Skeletal muscle tissue (tissue), 4 donors: ENCODE measurements around the gene TMEM258. TPM values are rescaled to one million over a fixed set of nuclear protein-coding genes. Genes with fewer than 3 reads are reported as not detected.

Source experiments
- H3K27ac ChIP-seq: one replicate; pipeline ENCODE4 v1.7.0; 2013; ENCODE audit warnings: mild to moderate bottlenecking, low read depth, low read length, inconsistent platforms
- H3K27me3 ChIP-seq, 3 donors: one replicate each; pipeline ENCODE4 v1.7.0; 2013; ENCODE audit warnings: low read length in 3 of 3; ENCODE audit not compliant: control insufficient read depth in 3 of 3, insufficient read depth in 3 of 3
- H3K36me3 ChIP-seq, 3 donors: one replicate each; pipeline ENCODE4 v1.7.0; 2013; ENCODE audit warnings: low read length in 3 of 3; ENCODE audit not compliant: control insufficient read depth in 3 of 3, insufficient read depth in 3 of 3
- H3K4me1 ChIP-seq, 3 donors: one replicate each; pipeline ENCODE4 v1.7.0; 2013; ENCODE audit warnings: low read length in 3 of 3, mild to moderate bottlenecking in 3 of 3; ENCODE audit not compliant: control insufficient read depth in 3 of 3, insufficient read depth in 3 of 3
- H3K4me3 ChIP-seq, 3 donors: one replicate each; pipeline ENCODE4 v1.7.0; 2013; ENCODE audit warnings: low read length in 3 of 3
- H3K9ac ChIP-seq, 3 donors: one replicate each; pipeline ENCODE4 v1.7.0; 2013; ENCODE audit warnings: low read length in 3 of 3, mild to moderate bottlenecking in 3 of 3, moderate library complexity in 2 of 3, low read depth in 1 of 3
- H3K9me3 ChIP-seq, 3 donors: one replicate each; pipeline ENCODE4 v1.7.0; 2013; ENCODE audit warnings: low read length in 3 of 3; ENCODE audit not compliant: control insufficient read depth in 3 of 3
- total RNA-seq: library from RNA; depleted of rRNA; stranded (reverse); fragments of >200 nt; gene quantifications from one replicate; pipeline ENCODE4 v1.2.3, GENCODE V29; 2014
- donor health status: Osteomylitis.

TMEM258 gene
- total RNA-seq, 1 donor from 2014 or later, result 118 TPM

DNA sequence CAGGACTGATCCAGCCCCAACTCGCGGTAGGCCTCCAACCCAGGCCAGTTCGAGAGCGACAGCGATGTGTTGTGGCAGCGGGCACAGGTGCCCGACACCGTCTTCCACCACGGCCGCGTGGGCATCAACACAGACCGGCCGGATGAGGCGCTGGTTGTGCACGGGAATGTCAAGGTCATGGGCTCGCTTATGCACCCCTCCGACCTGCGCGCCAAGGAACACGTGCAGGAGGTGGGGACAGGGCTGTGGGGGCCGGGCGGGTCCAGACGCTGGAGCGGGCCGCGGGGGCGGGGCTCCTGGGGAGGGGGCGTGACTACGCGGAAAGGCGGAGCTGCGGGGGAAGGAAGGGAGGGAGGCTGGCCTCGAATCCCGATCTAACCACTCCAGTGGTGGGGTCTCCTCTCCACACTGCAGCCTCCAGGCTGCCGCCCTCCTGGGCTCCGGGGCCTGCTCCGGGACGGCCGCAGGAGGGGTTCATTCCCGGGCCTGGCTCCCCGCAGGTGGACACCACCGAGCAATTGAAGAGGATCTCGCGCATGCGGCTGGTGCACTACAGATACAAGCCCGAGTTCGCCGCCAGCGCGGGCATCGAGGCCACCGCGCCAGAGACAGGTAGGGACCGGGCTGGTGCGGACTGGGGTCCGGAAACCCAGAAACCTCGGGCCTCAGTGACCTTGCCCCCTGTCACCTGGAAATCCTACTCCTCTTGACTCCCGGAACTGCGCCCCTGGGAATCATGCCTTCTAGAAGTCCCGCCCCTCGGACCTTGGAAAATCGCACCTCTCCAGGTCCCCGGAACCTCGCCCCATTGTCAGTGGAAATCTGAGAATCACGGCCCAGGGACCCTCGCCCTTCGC is 14.9 kb downstream of the TMEM258 start:
- H3K36me3 ChIP-seq, result no peaks in the 10 kb centered on the region
- peak overlapping the region in 2 of 3 donors; percentile 43 to 56 for H3K4me3 ChIP-seq
- no peaks in the 10 kb centered on the region for H3K9me3 ChIP-seq
- peaks cover 3 to 7% (median 7%) of the 10 kb centered on the region in 3 donors for H3K27me3 ChIP-seq
- H3K4me1 ChIP-seq, result peaks cover 6 to 11% (median 10%) of the 10 kb centered on the region in 3 donors
- H3K27ac ChIP-seq, result no peak overlapping the region
- peak overlapping the region in 2 of 3 donors; percentile 33 to 60 for H3K9ac ChIP-seq

DNA sequence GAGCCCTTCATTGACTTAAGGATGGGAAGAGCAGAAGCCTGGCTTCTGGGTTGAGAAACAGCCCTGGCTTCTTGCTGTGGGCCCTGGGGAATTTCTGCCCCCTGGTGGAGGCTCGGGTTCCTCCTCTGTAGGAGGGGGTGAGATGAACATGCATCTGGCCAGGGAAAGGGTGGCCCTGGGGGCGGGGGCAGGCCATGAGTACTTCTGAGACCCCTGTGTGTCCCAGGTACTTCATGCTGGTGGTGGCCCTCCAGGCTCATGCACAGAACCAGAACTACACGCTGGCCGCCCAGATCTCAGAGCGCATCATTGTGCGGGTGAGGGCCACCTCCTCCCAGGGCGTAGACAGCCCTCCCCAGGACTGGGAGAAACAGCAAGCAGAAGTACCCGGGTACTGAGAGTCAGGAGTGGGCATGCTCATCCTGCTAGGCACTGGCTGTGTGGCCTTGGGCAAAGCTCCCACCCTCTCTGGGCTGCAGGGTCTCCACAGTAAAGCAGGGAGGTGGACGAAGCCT is 15.8 kb downstream of the TMEM258 start:
- peaks cover 3 to 7% (median 7%) of the 10 kb centered on the region in 3 donors for H3K27me3 ChIP-seq
- no peak overlapping the region for H3K4me3 ChIP-seq
- H3K4me1 ChIP-seq, result peaks cover 6 to 11% (median 10%) of the 10 kb centered on the region in 3 donors
- no peaks in the 10 kb centered on the region for H3K9me3 ChIP-seq
- H3K36me3 ChIP-seq, result no peaks in the 10 kb centered on the region
- no peak overlapping the region for H3K27ac ChIP-seq
- no peak overlapping the region for H3K9ac ChIP-seq

DNA sequence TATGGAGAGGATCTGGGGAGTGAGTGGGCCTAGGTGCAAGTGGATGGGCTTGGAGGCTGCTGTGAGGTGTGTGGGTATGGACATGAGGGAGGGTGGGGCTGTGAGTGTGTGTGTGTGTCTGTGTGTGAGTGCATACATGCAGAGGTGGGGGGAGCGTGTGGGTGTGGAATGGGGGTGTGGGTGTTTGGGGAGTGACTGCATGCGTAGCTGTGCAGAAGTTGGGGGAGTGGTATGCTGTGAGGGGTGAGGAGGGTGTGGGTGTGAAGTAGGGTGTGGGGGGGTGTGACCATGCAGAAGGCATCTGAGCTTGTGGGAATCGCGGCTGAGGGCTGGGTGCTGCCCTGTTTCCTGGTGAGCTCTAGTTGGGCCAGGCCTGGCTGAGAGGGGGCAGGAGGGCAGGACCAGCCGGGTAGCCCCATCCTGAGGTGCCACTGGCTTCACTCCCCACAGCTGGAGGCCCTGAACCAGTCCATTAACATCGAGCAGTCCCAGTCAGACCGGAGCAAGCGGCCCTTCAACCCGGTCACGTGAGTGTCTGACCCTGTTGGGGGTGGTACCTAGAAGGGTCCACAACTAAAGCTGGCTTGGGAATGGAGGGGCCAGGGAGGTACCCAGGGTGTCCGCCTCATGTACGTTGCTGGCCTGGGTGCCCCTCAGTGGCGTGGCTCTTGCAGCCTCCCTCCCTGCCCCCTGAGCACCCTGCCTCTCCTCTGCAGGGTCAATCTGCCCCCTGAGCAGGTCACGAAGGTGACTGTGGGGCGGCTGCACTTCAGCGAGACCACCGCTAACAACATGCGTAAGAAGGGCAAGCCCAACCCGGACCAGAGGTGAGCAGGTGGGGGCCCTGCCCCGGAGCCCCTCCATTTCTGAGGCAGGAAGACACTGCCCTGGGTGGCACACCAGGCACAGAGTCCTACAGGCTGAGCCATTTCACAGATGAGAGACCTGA is 16.5 kb downstream of the TMEM258 start:
- H3K27ac ChIP-seq, result no peak overlapping the region
- H3K9me3 ChIP-seq, result no peaks in the 10 kb centered on the region
- peaks cover 3 to 7% (median 7%) of the 10 kb centered on the region in 3 donors for H3K27me3 ChIP-seq
- H3K4me3 ChIP-seq, result no peak overlapping the region
- H3K9ac ChIP-seq, result no peak overlapping the region
- H3K36me3 ChIP-seq, result no peaks in the 10 kb centered on the region
- H3K4me1 ChIP-seq, result peaks cover 6 to 11% (median 10%) of the 10 kb centered on the region in 3 donors

DNA sequence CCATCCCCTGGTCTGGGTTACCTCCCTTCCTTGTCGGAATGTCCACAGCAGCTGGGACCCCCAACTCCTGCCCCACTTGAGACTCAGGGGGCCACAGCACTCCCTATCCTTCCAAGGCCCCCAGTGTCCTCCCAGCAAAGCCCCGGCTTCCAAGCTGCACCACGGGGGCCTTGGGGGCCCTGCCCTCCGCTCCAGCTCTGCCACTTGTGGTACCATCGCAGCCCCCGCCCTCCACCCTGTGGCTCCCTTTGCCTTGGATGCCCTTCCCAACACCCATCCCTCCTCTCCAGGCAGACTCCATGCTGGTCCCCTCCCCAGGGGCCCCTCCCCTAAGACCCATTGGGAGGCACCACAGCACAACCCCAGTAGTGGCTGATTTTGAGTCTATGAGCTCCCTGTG is 17.3 kb downstream of the TMEM258 start:
- no peak overlapping the region for H3K27ac ChIP-seq
- H3K36me3 ChIP-seq, result no peaks in the 10 kb centered on the region

DNA sequence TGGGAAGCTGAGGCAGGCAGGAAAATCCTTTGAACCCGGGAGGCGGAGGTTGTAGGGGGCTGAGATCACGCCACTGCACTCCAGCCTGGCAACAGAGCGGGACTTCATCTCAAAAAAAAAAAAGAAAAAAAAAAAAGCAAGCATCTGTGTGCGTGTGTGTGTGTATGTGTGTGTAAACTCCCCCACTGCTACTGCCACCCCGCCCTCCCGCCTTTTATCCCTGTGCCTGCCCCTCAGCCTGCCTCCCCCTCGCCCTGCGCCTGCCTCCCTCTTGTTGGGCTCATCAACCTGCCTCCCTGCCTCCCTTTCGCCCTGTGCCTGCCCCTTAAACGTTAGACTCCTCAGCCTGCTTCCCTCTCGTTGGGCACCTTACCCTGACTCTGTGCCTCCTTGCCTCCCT is 18.0 kb downstream of the TMEM258 start:
- Histone ChIP-seq H3K27ac (no peak overlapping the region), H3K27me3 (peaks cover 3 to 7% (median 3%) of the 10 kb centered on the region in 3 donors), H3K36me3 (no peaks in the 10 kb centered on the region), H3K4me1 (peaks cover 6 to 11% (median 10%) of the 10 kb centered on the region in 3 donors), H3K4me3 (no peak overlapping the region), H3K9me3 (no peaks in the 10 kb centered on the region), H3K9ac (no peak overlapping the region)

More for the DNA sequence above, 17.3 kb downstream of the TMEM258 start:
- Histone ChIP-seq H3K27me3 (peaks cover 3 to 7% (median 3%) of the 10 kb centered on the region in 3 donors), H3K9me3 (no peaks in the 10 kb centered on the region), H3K4me3 (no peak overlapping the region), H3K4me1 (peaks cover 6 to 11% (median 10%) of the 10 kb centered on the region in 3 donors), H3K9ac (no peak overlapping the region)

DNA sequence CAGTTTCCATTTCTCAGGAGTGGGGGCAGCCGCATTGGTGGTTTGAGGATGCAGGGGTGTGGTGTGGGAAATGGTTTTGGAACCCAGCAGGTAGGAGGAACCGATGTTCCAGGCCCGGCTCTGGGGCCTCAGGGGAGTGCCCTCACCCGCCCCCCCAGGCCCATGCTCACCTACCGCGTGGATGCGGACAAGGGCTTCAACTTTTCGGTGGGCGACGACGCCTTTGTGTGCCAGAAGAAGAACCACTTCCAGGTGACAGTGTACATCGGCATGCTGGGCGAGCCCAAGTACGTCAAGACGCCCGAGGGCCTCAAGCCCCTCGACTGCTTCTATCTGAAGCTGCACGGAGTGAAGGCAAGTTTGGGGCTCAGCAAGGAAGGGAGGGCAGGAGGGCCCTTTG is 18.6 kb downstream of the TMEM258 start:
- Histone ChIP-seq H3K27me3 (peaks cover 1 to 6% (median 3%) of the 10 kb centered on the region in 3 donors), H3K36me3 (no peaks in the 10 kb centered on the region), H3K4me1 (peaks cover 6 to 11% (median 10%) of the 10 kb centered on the region in 3 donors), H3K4me3 (no peak overlapping the region), H3K27ac (no peak overlapping the region), H3K9me3 (no peaks in the 10 kb centered on the region), H3K9ac (no peak overlapping the region)

DNA sequence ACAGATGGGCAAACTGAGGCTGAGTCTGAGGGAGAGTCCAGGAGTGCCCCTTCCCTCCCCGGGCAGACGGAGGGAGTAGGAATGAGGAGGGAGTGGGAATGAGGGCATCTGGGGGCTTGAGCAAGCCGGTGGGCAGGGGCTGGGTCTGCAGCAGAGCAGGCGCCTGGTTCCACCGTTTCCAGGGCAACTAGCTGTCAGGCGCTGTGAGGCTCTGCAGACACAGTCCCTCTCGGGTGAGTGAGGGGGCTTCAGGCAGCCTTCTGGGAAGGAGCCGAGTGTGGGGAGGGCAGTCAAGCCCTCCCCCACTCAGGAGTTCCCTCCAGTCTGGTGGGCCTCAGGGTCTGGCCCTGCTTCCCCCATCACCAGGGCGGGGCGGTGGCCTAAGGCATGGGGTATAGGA is 19.0 kb downstream of the TMEM258 start:
- H3K27me3 ChIP-seq, result peaks cover 0 to 3% (median 1%) of the 10 kb centered on the region in 3 donors
- H3K27ac ChIP-seq, result no peak overlapping the region
- no peak overlapping the region for H3K9ac ChIP-seq
- H3K9me3 ChIP-seq, result no peaks in the 10 kb centered on the region
- no peak overlapping the region for H3K4me3 ChIP-seq
- H3K36me3 ChIP-seq, result no peaks in the 10 kb centered on the region
- H3K4me1 ChIP-seq, result peaks cover 6 to 11% (median 10%) of the 10 kb centered on the region in 3 donors

DNA sequence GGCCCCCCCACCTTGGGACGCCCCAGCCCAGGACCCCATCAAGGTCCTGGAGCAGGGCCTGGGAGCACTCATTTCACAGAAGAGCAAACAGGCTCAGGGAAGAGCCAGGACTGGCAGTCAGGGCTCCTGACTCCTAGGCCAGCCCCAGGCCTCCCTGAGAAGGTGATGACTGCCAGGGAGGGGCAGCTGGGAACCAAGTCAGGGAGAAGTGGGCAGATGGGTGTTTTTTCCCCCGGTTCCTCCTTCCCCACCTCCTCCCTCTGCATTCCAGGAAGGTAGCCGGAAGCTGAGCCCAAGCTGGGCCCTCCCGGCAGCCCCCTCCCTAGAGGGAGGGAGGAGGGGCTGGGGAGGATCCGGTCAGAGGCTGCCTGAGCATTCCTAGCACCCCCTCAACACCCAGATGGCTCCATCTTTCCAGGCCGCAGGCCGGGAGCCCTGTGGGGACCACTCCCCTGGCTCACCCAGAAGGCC is 20.4 kb downstream of the TMEM258 start:
- Histone ChIP-seq H3K9ac (no peak overlapping the region), H3K27ac (no peak overlapping the region), H3K27me3 (no peaks in the 10 kb centered on the region), H3K4me1 (peaks cover 1 to 4% (median 1%) of the 10 kb centered on the region in 3 donors), H3K4me3 (no peak overlapping the region), H3K9me3 (no peaks in the 10 kb centered on the region), H3K36me3 (no peaks in the 10 kb centered on the region)

DNA sequence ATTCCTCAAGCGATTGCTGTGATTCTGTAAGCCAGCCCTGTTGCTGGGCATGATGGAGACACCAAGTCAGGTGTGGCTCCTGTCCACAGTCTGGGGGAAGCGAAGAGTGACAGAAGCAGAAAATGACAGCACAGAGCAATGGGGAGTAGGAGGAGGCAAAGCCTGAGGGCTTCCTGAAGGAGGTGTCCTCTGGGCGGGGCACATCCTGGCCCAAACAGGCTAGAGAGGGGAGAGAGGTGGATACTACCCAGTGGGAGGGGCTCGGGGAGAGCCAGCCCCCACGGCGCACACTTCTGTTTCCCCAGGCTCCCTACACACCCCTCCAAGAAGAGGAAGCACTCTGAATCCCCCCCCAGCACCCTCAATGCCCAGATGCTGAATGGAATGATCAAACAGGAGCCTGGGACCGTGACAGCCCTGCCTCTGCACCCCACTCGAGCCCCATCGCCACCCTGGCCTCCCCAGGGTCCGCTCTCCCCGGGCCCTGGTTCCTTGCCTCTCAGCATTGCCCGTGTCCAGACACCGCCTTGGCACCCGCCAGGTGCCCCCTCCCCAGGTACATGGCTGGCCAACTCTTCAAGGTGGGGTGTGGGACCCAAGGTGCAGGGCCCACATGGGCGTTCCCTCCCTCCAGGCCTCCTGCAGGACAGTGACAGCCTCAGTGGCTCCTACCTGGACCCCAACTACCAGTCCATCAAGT is 21.1 kb downstream of the TMEM258 start:
- H3K4me1 ChIP-seq, result no peaks in the 10 kb centered on the region
- no peaks in the 10 kb centered on the region for H3K27me3 ChIP-seq
- no peaks in the 10 kb centered on the region for H3K36me3 ChIP-seq
- H3K4me3 ChIP-seq, result no peak overlapping the region
- H3K9ac ChIP-seq, result no peak overlapping the region
- H3K9me3 ChIP-seq, result no peaks in the 10 kb centered on the region
- no peak overlapping the region for H3K27ac ChIP-seq
